K562 (cell line): ENCODE data around the gene CD46. TPM values are rescaled to one million over a fixed set of nuclear protein-coding genes. Genes with fewer than 3 reads are reported as not detected.

Experiments
- ARID2 ChIP-seq: fragments of 450-650 bp; IDR thresholded peaks from 2 replicates; pipeline ENCODE4 v1.6.1; 2017; ENCODE audit warnings: antibody characterized with exemption, mild to moderate bottlenecking
- BCL6 ChIP-seq: fragments of 250-450 bp; sonication (Bioruptor Pico); IDR thresholded peaks from 2 replicates; pipeline ENCODE4 v1.4.0; 2020
- PCBP2 ChIP-seq: fragments of 200-400 bp; formaldehyde crosslinking; IDR thresholded peaks from 2 replicates; pipeline ENCODE4 v1.6.1; 2018; ENCODE audit warnings: low read length, low read depth, mild to moderate bottlenecking, moderate library complexity; ENCODE audit not compliant: poor library complexity, severe bottlenecking
- PHB2 ChIP-seq: fragments of 450-650 bp; IDR thresholded peaks from 2 replicates; pipeline ENCODE4 v1.6.1; 2017; ENCODE audit warnings: low read depth
- SAP30 ChIP-seq: fragments of 200-600 bp; sonication (generic); IDR thresholded peaks from 2 replicates; pipeline ENCODE4 v1.6.1; 2012; ENCODE audit warnings: borderline replicate concordance, low read depth, mild to moderate bottlenecking, moderate library complexity, low read length, control low read depth, inconsistent platforms; ENCODE audit not compliant: insufficient read depth, poor library complexity, severe bottlenecking
- SMARCA5 ChIP-seq: fragments of 450-650 bp; IDR thresholded peaks from 2 replicates; pipeline ENCODE4 v1.6.1; 2016
- ZEB2 ChIP-seq: fragments of 450-650 bp; IDR thresholded peaks from 2 replicates; pipeline ENCODE4 v1.6.1; 2016
- ZNF347 ChIP-seq: fragments of 450-650 bp; formaldehyde crosslinking; IDR thresholded peaks from 2 replicates; pipeline ENCODE4 v1.4.0; 2020; ENCODE audit warnings: low read depth, mild to moderate bottlenecking, moderate library complexity
- polyA plus RNA-seq, 8 experiments: library from polyadenylated mRNA; depleted of rRNA in 4 of 8; stranded (reverse) in 5 of 8; unstranded in 3 of 8; fragments of >200 nt; fragmentation: Nextera tagmentation in 2 of 8; fragmentation: Illumina TruSeq in 1 of 8; extraction: Ambion mirVana in 2 of 8; extraction: Trizol in 1 of 8; gene quantifications; 2 replicates each; pipeline versions ENCODE4 v1.2.1 to v1.2.3, GENCODE V29; 2011 to 2014; ENCODE audit warnings: inconsistent platforms in 1 of 8, missing spikeins in 1 of 8
- total RNA-seq, 7 experiments: library from RNA; depleted of rRNA in 6 of 7; stranded (reverse); fragments of >200 nt in 6 of 7; fragmentation: Illumina TruSeq in 2 of 7; extraction: Trizol in 2 of 7; gene quantifications; 2 replicates each; pipeline versions ENCODE4 v1.2.1 to v1.2.3, GENCODE V29; 2011 to 2021; ENCODE audit warnings: low replicate concordance in 1 of 7
- TF ChIP-seq, protein P1 (sequence below), 2 experiments: fragments of 450-650 bp in 1 of 2; sonication (generic) in 1 of 2; formaldehyde crosslinking in 1 of 2; IDR thresholded peaks; 2 replicates each; pipeline versions ENCODE4 v1.7.1 to v1.9.0; 2016 to 2022; ENCODE audit warnings: inconsistent platforms in 1 of 2, mild to moderate bottlenecking in 1 of 2, missing genetic modification reagents in 1 of 2
- TF ChIP-seq, protein P2 (sequence below): fragments of 450-650 bp; IDR thresholded peaks from 2 replicates; pipeline ENCODE4 v1.6.1; 2018; ENCODE audit not compliant: partially characterized antibody

CD46 gene
- total and polyA plus RNA-seq, 9 of the 15 experiments (the other 6 are each of a cell fraction or from before 2014, with no cell fraction given), result 87.9 to 374 (median 156) TPM

DNA sequence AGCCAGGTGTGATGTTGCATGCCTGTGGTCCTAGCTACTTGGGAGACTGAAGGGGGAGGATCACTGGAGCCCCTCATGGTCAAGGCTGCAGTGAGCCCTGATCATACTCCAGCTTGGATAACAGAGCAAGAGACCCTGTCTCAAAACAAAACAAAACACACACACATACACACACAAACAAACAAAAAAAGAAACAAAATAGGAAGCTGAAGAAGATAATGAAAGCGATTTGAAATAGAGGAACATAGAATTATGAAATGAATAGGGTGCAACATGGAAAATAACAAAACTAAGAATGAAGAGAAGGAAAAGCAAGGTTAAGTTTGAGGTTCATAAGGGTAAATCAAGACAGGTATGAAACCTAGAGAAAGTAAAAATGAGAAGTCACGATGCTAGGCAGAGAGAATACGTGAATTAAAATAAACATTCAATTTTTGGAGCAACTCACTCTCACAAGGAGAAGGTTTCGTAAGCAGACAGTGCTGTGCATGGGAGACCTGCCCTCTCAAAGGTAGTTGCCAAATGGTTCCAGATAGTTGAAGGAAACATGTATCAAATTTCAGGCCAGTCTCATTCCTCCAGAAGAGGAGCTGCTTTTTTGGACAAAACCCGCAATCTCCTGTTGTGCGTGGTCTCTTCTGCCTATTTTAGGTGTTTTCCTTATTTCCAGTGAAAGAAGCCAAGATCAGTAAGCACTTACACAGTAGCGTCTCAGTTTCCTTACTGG lies 3.3 kb downstream of the CD46 start (continued):
- TF ChIP-seq, protein P1, sequence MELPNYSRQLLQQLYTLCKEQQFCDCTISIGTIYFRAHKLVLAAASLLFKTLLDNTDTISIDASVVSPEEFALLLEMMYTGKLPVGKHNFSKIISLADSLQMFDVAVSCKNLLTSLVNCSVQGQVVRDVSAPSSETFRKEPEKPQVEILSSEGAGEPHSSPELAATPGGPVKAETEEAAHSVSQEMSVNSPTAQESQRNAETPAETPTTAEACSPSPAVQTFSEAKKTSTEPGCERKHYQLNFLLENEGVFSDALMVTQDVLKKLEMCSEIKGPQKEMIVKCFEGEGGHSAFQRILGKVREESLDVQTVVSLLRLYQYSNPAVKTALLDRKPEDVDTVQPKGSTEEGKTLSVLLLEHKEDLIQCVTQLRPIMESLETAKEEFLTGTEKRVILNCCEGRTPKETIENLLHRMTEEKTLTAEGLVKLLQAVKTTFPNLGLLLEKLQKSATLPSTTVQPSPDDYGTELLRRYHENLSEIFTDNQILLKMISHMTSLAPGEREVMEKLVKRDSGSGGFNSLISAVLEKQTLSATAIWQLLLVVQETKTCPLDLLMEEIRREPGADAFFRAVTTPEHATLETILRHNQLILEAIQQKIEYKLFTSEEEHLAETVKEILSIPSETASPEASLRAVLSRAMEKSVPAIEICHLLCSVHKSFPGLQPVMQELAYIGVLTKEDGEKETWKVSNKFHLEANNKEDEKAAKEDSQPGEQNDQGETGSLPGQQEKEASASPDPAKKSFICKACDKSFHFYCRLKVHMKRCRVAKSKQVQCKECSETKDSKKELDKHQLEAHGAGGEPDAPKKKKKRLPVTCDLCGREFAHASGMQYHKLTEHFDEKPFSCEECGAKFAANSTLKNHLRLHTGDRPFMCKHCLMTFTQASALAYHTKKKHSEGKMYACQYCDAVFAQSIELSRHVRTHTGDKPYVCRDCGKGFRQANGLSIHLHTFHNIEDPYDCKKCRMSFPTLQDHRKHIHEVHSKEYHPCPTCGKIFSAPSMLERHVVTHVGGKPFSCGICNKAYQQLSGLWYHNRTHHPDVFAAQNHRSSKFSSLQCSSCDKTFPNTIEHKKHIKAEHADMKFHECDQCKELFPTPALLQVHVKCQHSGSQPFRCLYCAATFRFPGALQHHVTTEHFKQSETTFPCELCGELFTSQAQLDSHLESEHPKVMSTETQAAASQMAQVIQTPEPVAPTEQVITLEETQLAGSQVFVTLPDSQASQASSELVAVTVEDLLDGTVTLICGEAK (IDR thresholded peaks at IDR 0.05), result 0 out of 2 replicates have a peak, but pooled peaks have one; percentile 17
- TF ChIP-seq, protein P1 (CRISPR knock-in tag; IDR thresholded peaks at IDR 0.05), result no peak
- TF ChIP-seq BCL6 (CRISPR knock-in tag), result no peak
- no peak for TF ChIP-seq PCBP2
- TF ChIP-seq SAP30, result no peak
- TF ChIP-seq ZEB2, result 0 out of 2 replicates have a peak, but pooled peaks have one; percentile 41
- TF ChIP-seq PHB2, result 0 out of 2 replicates have a peak, but pooled peaks have one; percentile 29
- TF ChIP-seq ZNF347 (CRISPR knock-in tag), result no peak
- TF ChIP-seq, protein P2, sequence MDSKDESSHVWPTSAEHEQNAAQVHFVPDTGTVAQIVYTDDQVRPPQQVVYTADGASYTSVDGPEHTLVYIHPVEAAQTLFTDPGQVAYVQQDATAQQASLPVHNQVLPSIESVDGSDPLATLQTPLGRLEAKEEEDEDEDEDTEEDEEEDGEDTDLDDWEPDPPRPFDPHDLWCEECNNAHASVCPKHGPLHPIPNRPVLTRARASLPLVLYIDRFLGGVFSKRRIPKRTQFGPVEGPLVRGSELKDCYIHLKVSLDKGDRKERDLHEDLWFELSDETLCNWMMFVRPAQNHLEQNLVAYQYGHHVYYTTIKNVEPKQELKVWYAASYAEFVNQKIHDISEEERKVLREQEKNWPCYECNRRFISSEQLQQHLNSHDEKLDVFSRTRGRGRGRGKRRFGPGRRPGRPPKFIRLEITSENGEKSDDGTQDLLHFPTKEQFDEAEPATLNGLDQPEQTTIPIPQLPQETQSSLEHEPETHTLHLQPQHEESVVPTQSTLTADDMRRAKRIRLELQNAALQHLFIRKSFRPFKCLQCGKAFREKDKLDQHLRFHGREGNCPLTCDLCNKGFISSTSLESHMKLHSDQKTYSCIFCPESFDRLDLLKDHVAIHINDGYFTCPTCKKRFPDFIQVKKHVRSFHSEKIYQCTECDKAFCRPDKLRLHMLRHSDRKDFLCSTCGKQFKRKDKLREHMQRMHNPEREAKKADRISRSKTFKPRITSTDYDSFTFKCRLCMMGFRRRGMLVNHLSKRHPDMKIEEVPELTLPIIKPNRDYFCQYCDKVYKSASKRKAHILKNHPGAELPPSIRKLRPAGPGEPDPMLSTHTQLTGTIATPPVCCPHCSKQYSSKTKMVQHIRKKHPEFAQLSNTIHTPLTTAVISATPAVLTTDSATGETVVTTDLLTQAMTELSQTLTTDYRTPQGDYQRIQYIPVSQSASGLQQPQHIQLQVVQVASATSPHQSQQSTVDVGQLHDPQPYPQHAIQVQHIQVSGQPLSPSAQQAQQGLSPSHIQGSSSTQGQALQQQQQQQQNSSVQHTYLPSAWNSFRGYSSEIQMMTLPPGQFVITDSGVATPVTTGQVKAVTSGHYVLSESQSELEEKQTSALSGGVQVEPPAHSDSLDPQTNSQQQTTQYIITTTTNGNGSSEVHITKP, result peak; percentile 31
- TF ChIP-seq SMARCA5, result 0 out of 2 replicates have a peak, but pooled peaks have one; percentile 41
- TF ChIP-seq ARID2, result peak; percentile 55; the same call in 1 of the 2 replicates
